GM23338 (cell line): ENCODE results near the gene FRMD4A.

Experiments
- CTCF ChIP-seq, 2 experiments: fragments of 200-600 bp in 1 of 2; sonication (generic) in 1 of 2; conservative IDR thresholded peaks; 2 replicates each; pipeline versions ENCODE4 v1.5.1 to v1.6.1; 2016 to 2017; ENCODE audit warnings: antibody characterized with exemption in 2 of 2, low read depth in 2 of 2, mild to moderate bottlenecking in 2 of 2, moderate library complexity in 1 of 2
- EZH2phosphoT487 ChIP-seq: fragments of 200-600 bp; sonication (generic); IDR thresholded peaks from one replicate; pipeline ENCODE4 v1.8.1; 2018; ENCODE audit warnings: antibody characterized with exemption; ENCODE audit not compliant: unreplicated experiment

- TF ChIP-seq EZH2phosphoT487 = no peak
- TF ChIP-seq CTCF (conservative IDR thresholded peaks at IDR 0.05; ENCODE audit: low read depth in 2 of 2) = no peak
Observed at GRCh38 chr10:14056610-14057332, 274.0 kb downstream of the FRMD4A start.
